ENCODE data around the gene POU2F3. TPM values are rescaled to one million over a fixed set of nuclear protein-coding genes. Genes with fewer than 3 reads are reported as not detected.
"Not testable (repeated sequence)": the region's sequence is repeated elsewhere in the genome, so short reads cannot be mapped to it uniquely, and the experiment has no call there.

The POU2F3 gene
- total RNA-seq, 2 donors from 2014 or later, result 1.5 to 6.1 TPM

DNA sequence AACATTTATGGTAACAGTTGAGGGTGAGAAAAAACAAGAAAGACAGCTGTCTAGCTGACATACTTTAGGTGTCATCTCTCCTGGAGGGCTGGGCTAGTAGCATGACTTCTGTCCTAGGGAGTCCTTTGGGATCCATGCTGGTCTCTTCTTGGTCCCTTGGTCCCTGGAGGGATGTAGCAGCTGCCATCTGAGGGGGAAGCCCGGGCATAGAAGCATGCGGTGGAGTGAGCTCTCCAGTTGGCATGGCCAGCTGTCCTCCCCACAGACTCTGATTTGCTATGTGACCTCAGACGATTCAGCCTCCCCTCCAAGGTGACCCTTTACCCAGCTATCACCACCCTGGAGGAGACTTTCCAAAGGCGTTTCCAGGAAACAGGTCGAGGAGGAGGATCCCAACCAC, 28.7 kb downstream of the POU2F3 start:
- TF ChIP-seq POLR2AphosphoS5 (IDR thresholded peaks at IDR 0.05) (no peak), POLR2A (IDR thresholded peaks at IDR 0.05) (no peak)
- TF ChIP-seq, protein P1, sequence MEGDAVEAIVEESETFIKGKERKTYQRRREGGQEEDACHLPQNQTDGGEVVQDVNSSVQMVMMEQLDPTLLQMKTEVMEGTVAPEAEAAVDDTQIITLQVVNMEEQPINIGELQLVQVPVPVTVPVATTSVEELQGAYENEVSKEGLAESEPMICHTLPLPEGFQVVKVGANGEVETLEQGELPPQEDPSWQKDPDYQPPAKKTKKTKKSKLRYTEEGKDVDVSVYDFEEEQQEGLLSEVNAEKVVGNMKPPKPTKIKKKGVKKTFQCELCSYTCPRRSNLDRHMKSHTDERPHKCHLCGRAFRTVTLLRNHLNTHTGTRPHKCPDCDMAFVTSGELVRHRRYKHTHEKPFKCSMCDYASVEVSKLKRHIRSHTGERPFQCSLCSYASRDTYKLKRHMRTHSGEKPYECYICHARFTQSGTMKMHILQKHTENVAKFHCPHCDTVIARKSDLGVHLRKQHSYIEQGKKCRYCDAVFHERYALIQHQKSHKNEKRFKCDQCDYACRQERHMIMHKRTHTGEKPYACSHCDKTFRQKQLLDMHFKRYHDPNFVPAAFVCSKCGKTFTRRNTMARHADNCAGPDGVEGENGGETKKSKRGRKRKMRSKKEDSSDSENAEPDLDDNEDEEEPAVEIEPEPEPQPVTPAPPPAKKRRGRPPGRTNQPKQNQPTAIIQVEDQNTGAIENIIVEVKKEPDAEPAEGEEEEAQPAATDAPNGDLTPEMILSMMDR (IDR thresholded peaks at IDR 0.05), result no peak
- Histone ChIP-seq H3K9me3 (no peaks in the 10 kb centered on the region), H3K27ac (no peak overlapping the region), H3K27me3 (replicated peaks; ENCODE audit: insufficient read depth) (no peaks in the 10 kb centered on the region), H3K4me3 (no peak overlapping the region), H3K4me1 (replicated peaks) (no peaks in the 10 kb centered on the region), H3K36me3 (no peaks in the 10 kb centered on the region)
- 87% methylated on average over 5 of the region's 5 CpGs for WGBS
- intact Hi-C loops (cut with DNase I), result no loop called here
- no peak for DNase-seq (ENCODE audit: low spot score)

DNA sequence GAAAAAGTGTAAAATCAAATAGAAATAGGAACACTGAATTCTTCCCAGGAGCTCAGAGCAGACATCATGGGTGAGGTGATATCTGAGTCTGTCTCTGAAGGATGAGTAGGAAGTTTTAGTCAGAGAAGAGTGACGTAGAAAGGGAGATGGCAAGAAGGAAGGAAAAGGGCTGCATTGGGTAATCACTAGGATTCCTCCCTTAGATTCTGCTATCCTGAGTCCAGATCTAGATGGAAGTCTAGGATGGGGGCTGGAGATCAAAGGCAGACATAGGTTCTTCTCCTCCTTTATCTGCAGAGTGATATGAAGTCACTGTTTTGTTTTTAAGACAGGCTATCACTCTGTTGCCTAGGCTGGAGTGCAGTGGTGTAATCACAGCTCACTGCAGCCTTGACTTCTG, 30.4 kb downstream of the POU2F3 start:
- no peak overlapping the region for H3K4me3 ChIP-seq
- TF ChIP-seq POLR2AphosphoS5 (IDR thresholded peaks at IDR 0.05) (no peak), POLR2A (IDR thresholded peaks at IDR 0.05) (no peak)
- TF ChIP-seq, protein P1 (IDR thresholded peaks at IDR 0.05), result no peak
- H3K27ac ChIP-seq, result no peak overlapping the region
- DNase-seq (ENCODE audit: low spot score), result no peak
- no peaks in the 10 kb centered on the region for H3K9me3 ChIP-seq
- no peaks in the 10 kb centered on the region for H3K27me3 ChIP-seq (replicated peaks; ENCODE audit: insufficient read depth)
- no peaks in the 10 kb centered on the region for H3K36me3 ChIP-seq
- H3K4me1 ChIP-seq (replicated peaks), result no peaks in the 10 kb centered on the region
- 93% methylated on average over 1 of the region's 1 CpG for WGBS
- intact Hi-C loops (cut with DNase I), result no loop called here

DNA sequence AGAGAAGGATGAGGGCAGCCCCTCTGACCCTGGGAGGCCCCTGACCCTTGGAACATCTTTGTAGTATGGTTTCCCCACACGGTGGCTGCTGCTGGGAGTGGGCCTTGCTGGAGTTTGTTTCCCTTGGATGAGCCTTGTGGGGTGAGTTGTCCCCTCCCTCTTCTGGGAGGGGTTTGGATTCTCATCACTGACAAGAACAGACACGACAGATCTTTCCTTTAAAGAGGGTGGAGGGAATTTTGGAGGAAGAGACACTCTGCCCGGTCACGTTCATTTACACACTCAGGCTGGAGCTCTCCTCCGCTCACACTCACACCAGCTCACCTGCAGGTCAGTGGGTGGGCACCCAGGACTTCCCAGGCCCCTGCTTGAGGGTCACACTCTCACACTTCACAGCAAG, 31.7 kb downstream of the POU2F3 start:
- H3K9me3 ChIP-seq, result no peaks in the 10 kb centered on the region
- no peak overlapping the region for H3K4me3 ChIP-seq
- H3K27ac ChIP-seq, result no peak overlapping the region
- DNase-seq (ENCODE audit: low spot score), result no peak
- no peaks in the 10 kb centered on the region for H3K4me1 ChIP-seq (replicated peaks)
- H3K36me3 ChIP-seq, result no peaks in the 10 kb centered on the region
- no peaks in the 10 kb centered on the region for H3K27me3 ChIP-seq (replicated peaks; ENCODE audit: insufficient read depth)
- TF ChIP-seq POLR2AphosphoS5 (IDR thresholded peaks at IDR 0.05) (no peak), POLR2A (IDR thresholded peaks at IDR 0.05) (no peak)
- TF ChIP-seq, protein P1 (IDR thresholded peaks at IDR 0.05), result no peak
- 33% methylated on average over 5 of the region's 5 CpGs for WGBS
- intact Hi-C loops (cut with DNase I), result no loop called here

DNA sequence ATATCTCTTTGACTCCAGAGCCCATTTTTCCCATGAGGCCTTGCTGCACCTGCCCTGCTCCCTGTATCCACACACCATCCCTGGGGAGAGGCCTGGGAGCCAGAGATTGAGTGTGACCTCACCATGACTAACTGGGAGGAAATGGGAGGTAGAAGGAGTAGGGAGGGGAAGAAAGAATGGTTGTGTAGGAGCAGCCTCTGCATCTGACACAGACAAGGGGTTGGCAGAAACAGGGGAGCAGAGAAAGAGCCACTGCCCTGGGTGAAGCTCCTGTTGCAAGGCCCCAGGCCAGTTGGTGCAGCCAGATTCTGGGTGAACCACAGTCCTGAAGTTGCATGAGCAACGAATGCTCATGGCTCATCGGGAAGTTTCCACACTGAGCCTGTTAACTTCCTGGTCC, 32.4 kb downstream of the POU2F3 start:
- Histone ChIP-seq H3K9me3 (no peaks in the 10 kb centered on the region), H3K4me1 (replicated peaks) (no peaks in the 10 kb centered on the region), H3K4me3 (no peak overlapping the region), H3K27ac (no peak overlapping the region), H3K27me3 (replicated peaks; ENCODE audit: insufficient read depth) (no peaks in the 10 kb centered on the region), H3K36me3 (no peaks in the 10 kb centered on the region)
- no peak for TF ChIP-seq POLR2A (IDR thresholded peaks at IDR 0.05)
- no peak for TF ChIP-seq POLR2AphosphoS5 (IDR thresholded peaks at IDR 0.05)
- TF ChIP-seq, protein P1 (IDR thresholded peaks at IDR 0.05), result no peak
- DNase-seq (ENCODE audit: low spot score), result no peak
- intact Hi-C loops (cut with DNase I), result no loop called here
- 95% methylated on average over 2 of the region's 2 CpGs for WGBS

DNA sequence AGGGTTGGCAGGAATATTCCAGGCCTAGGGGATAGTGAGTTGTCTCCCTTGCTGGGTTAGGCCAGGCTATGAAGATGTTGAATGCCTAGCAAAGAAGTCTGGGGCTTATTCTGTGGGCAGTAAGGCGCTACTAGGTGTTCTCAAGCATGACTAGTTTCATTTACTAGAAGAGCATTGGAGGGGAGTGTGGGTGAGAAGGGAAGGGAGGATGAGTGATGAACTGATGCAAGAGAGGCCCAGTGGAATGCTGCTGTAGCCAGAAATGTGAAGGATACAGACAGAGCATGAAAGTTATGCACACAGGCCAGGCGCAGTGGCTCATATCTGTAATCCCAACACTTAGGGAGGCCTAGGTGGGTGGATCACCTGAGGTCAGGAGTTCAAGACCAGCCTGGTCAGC, 33.5 kb downstream of the POU2F3 start:
- TF ChIP-seq POLR2A (IDR thresholded peaks at IDR 0.05), result no peak
- no peak for TF ChIP-seq POLR2AphosphoS5 (IDR thresholded peaks at IDR 0.05)
- TF ChIP-seq, protein P1 (IDR thresholded peaks at IDR 0.05), result no peak
- no peaks in the 10 kb centered on the region for H3K4me1 ChIP-seq (replicated peaks)
- no peak overlapping the region for H3K27ac ChIP-seq
- H3K4me3 ChIP-seq, result no peak overlapping the region
- no peaks in the 10 kb centered on the region for H3K27me3 ChIP-seq (replicated peaks; ENCODE audit: insufficient read depth)
- intact Hi-C loops (cut with DNase I), result no loop called here
- H3K9me3 ChIP-seq, result no peaks in the 10 kb centered on the region
- no peak for DNase-seq (ENCODE audit: low spot score)
- 96% methylated on average over 2 of the region's 2 CpGs for WGBS
- no peaks in the 10 kb centered on the region for H3K36me3 ChIP-seq

DNA sequence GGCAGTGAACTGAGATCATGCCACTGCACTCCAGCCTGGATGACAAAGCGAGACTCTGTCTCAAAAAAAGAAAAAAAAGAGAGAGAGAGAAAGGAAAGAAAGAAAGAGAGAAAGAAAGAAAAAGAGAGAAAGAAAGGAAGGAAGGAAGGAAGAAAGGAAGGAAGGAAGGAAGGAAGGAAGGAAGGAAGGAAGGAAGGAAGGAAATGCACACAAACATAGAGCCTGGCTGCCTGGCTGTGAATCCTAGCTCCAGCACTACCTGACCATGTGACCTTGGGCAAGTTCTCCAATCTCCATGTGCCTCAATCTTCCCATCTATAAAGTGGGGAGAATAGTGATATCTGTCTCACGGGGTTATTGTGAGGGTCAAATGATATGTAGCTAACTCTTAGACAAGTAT, 34.0 kb downstream of the POU2F3 start:
- H3K36me3 ChIP-seq; H3K4me3 ChIP-seq; H3K4me1 ChIP-seq (replicated peaks); H3K27me3 ChIP-seq (replicated peaks; ENCODE audit: insufficient read depth); DNase-seq (ENCODE audit: low spot score); H3K9me3 ChIP-seq; H3K27ac ChIP-seq; intact Hi-C loops (cut with DNase I): not testable (repeated sequence)
- WGBS, result 97% methylated on average over 2 of the region's 2 CpGs
